HepG2 (cell line): ENCODE measurements around the gene STK24. TPM values are rescaled to one million over a fixed set of nuclear protein-coding genes. Genes with fewer than 3 reads are reported as not detected.

ENCODE experiments used
- ATF3 ChIP-seq: sonication (generic); formaldehyde crosslinking; IDR thresholded peaks from 2 replicates; pipeline ENCODE4 v1.4.0; 2020; ENCODE audit warnings: missing genetic modification reagents
- ATF4 ChIP-seq, 2 experiments: fragments of 450-650 bp in 1 of 2; sonication (generic) in 1 of 2; formaldehyde crosslinking; IDR thresholded peaks; 2 replicates each; pipeline versions ENCODE4 v1.5.0 to v1.8.0; 2020 to 2022; ENCODE audit warnings: mild to moderate bottlenecking in 1 of 2, missing genetic modification reagents in 1 of 2
- DRAP1 ChIP-seq: IDR thresholded peaks from 2 replicates; pipeline ENCODE4 v1.6.1; 2016; ENCODE audit warnings: missing genetic modification reagents, missing compliant biosample characterization
- HMG20A ChIP-seq: IDR thresholded peaks from 2 replicates; pipeline ENCODE4 v1.6.1; 2016; ENCODE audit warnings: borderline replicate concordance
- HMGXB3 ChIP-seq: sonication (generic); formaldehyde crosslinking; IDR thresholded peaks from 2 replicates; pipeline ENCODE4 v1.4.0; 2020; ENCODE audit warnings: missing genetic modification reagents, borderline replicate concordance
- HOXA3 ChIP-seq: sonication (generic); formaldehyde crosslinking; IDR thresholded peaks from 2 replicates; pipeline ENCODE4 v1.5.0; 2020; ENCODE audit warnings: missing genetic modification reagents
- KAT8 ChIP-seq: IDR thresholded peaks from 2 replicates; pipeline ENCODE4 v1.6.1; 2016; ENCODE audit warnings: missing genetic modification reagents, missing compliant biosample characterization
- MIXL1 ChIP-seq: IDR thresholded peaks from 2 replicates; pipeline ENCODE4 v1.6.1; 2016
- NR2F1 ChIP-seq, 2 experiments: fragments of 450-650 bp in 1 of 2; formaldehyde crosslinking in 1 of 2; IDR thresholded peaks; 2 replicates each; pipeline versions ENCODE4 v1.5.0 to v1.6.1; 2016 to 2020; ENCODE audit warnings: mild to moderate bottlenecking in 1 of 2, missing compliant biosample characterization in 1 of 2, missing genetic modification reagents in 1 of 2, moderate library complexity in 1 of 2
- SMYD3 ChIP-seq: sonication (generic); formaldehyde crosslinking; IDR thresholded peaks from 2 replicates; pipeline ENCODE4 v1.8.1; 2023; ENCODE audit warnings: mild to moderate bottlenecking, missing genetic modification reagents
- ZEB1 ChIP-seq: IDR thresholded peaks from 2 replicates; pipeline ENCODE4 v1.6.1; 2012; ENCODE audit warnings: mild to moderate bottlenecking, low read depth, inconsistent platforms; ENCODE audit not compliant: insufficient replicate concordance
- ZMYM4 ChIP-seq: sonication (generic); formaldehyde crosslinking; IDR thresholded peaks from 2 replicates; pipeline ENCODE4 v1.8.1; 2023; ENCODE audit warnings: mild to moderate bottlenecking, missing genetic modification reagents
- ZSCAN25 ChIP-seq: sonication (generic); formaldehyde crosslinking; IDR thresholded peaks from 2 replicates; pipeline ENCODE4 v1.8.0; 2022; ENCODE audit warnings: mild to moderate bottlenecking, missing genetic modification reagents
- ZSCAN9 ChIP-seq: IDR thresholded peaks from 2 replicates; pipeline ENCODE4 v1.6.1; 2016; ENCODE audit warnings: borderline replicate concordance
- polyA plus RNA-seq, 8 experiments: library from polyadenylated mRNA; depleted of rRNA in 3 of 8; stranded (reverse) in 7 of 8; unstranded in 1 of 8; fragments of >200 nt; fragmentation: Illumina TruSeq in 4 of 8; extraction: Trizol in 4 of 8; gene quantifications; 2 replicates each; pipeline versions ENCODE4 v1.2.1 to v1.2.3, GENCODE V29; 2011 to 2016; ENCODE audit warnings: low read depth in 4 of 8, missing spikeins in 1 of 8, mixed read lengths in 1 of 8; ENCODE audit not compliant: insufficient read depth in 1 of 8
- total RNA-seq, 5 experiments: library from RNA; depleted of rRNA; stranded (reverse); fragments of >200 nt; fragmentation: Illumina TruSeq; extraction: Trizol; gene quantifications; 2 replicates each; pipeline ENCODE4 v1.2.3, GENCODE V29; 2016; ENCODE audit warnings: low read depth in 1 of 5
- TF ChIP-seq, protein P1 (sequence below): sonication (generic); formaldehyde crosslinking; IDR thresholded peaks from 2 replicates; pipeline ENCODE4 v1.5.1; 2020; ENCODE audit warnings: mild to moderate bottlenecking, missing genetic modification reagents, borderline replicate concordance

STK24 gene
- total and polyA plus RNA-seq, 2 of the 13 experiments (the other 11 are each of a cell fraction or from before 2014, with no cell fraction given) = 51.3 to 73.0 TPM

DNA sequence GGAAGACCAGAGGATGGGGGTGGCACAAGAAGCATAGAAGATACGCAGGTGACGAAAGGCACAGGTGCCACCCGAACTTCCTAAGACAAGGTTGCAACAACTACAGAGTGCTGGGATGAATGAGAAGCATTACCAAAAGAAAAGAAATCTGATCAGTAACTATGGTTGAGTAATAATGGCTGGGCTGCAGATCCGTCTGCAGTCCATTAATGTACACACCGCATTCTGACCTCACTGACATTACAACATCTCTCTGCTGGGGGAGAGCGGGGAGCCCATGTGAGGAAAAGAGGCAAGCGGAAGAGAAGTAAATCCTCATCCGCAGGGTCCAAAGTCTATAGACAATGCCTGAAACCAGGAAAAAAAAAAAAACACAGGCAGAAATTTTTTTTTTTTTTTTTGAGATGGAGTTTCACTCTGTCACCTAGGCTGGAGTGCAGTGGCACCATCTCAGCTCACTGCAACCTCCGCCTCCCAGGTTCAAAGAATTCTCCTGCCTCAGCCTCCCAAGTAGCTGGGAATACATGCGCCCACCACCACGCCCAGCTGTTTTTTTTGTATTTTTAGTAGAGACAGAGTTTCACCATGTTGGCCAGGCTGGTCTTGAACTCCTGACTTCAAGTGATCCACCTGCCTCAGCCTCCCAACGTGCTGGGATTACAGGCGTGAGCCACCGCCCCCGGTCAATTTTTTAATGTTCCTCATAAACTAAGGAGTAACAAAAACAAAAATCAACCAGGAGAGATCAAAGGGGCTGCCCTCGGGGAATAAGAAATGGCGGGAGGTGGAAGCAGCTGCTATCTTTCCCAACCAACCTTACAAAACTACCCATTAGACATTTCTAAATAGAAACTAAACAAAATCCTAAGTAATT is 7.2 kb downstream of the STK24 start (continued):
- TF ChIP-seq HMGXB3 (CRISPR knock-in tag) = peak; percentile 27; the same call in 1 of the 2 replicates
- TF ChIP-seq ATF4 (CRISPR knock-in tag; IDR thresholded peaks at IDR 0.05) = peak in 1 of 2 experiments; percentile 87; a peak in 2 of 4 replicates
- peak in 1 of 2 experiments; percentile 63; a peak in 2 of 4 replicates for TF ChIP-seq NR2F1 (CRISPR knock-in tag; IDR thresholded peaks at IDR 0.05)
- peak; percentile 92 for TF ChIP-seq HOXA3 (CRISPR knock-in tag)
- TF ChIP-seq SMYD3 = 0 out of 2 replicates have a peak, but pooled peaks have one; percentile 45
- TF ChIP-seq HMG20A (CRISPR knock-in tag) = peak; percentile 83; the same call in 1 of the 2 replicates
- TF ChIP-seq ZSCAN25 (CRISPR knock-in tag) = 0 out of 2 replicates have a peak, but pooled peaks have one; percentile 32
- TF ChIP-seq, protein P1, sequence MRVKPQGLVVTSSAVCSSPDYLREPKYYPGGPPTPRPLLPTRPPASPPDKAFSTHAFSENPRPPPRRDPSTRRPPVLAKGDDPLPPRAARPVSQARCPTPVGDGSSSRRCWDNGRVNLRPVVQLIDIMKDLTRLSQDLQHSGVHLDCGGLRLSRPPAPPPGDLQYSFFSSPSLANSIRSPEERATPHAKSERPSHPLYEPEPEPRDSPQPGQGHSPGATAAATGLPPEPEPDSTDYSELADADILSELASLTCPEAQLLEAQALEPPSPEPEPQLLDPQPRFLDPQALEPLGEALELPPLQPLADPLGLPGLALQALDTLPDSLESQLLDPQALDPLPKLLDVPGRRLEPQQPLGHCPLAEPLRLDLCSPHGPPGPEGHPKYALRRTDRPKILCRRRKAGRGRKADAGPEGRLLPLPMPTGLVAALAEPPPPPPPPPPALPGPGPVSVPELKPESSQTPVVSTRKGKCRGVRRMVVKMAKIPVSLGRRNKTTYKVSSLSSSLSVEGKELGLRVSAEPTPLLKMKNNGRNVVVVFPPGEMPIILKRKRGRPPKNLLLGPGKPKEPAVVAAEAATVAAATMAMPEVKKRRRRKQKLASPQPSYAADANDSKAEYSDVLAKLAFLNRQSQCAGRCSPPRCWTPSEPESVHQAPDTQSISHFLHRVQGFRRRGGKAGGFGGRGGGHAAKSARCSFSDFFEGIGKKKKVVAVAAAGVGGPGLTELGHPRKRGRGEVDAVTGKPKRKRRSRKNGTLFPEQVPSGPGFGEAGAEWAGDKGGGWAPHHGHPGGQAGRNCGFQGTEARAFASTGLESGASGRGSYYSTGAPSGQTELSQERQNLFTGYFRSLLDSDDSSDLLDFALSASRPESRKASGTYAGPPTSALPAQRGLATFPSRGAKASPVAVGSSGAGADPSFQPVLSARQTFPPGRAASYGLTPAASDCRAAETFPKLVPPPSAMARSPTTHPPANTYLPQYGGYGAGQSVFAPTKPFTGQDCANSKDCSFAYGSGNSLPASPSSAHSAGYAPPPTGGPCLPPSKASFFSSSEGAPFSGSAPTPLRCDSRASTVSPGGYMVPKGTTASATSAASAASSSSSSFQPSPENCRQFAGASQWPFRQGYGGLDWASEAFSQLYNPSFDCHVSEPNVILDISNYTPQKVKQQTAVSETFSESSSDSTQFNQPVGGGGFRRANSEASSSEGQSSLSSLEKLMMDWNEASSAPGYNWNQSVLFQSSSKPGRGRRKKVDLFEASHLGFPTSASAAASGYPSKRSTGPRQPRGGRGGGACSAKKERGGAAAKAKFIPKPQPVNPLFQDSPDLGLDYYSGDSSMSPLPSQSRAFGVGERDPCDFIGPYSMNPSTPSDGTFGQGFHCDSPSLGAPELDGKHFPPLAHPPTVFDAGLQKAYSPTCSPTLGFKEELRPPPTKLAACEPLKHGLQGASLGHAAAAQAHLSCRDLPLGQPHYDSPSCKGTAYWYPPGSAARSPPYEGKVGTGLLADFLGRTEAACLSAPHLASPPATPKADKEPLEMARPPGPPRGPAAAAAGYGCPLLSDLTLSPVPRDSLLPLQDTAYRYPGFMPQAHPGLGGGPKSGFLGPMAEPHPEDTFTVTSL = peak; percentile 87; the same call in 1 of the 2 replicates
- peak; percentile 84 for TF ChIP-seq ATF3 (CRISPR knock-in tag)
- TF ChIP-seq ZSCAN9 (CRISPR knock-in tag) = peak; percentile 64; the same call in 1 of the 2 replicates
- TF ChIP-seq ZEB1 = peak; percentile 83
- peak; percentile 72 for TF ChIP-seq KAT8
- peak; percentile 77; the same call in 1 of the 2 replicates for TF ChIP-seq MIXL1
- peak; percentile 86 for TF ChIP-seq ZMYM4 (CRISPR knock-in tag)
- 0 out of 2 replicates have a peak, but pooled peaks have one; percentile 49 for TF ChIP-seq DRAP1 (CRISPR knock-in tag)
